H9 (cell line): ENCODE results near the gene ASF1B. TPM values are rescaled to one million over a fixed set of nuclear protein-coding genes. Genes with fewer than 3 reads are reported as not detected.

Experiments
- DNase-seq: peaks from one replicate; pipeline ENCODE4 v3.0.0-alpha.2; 2017
- H2AFZ ChIP-seq: one replicate; pipeline ENCODE4 v1.6.1; 2013; ENCODE audit warnings: mild to moderate bottlenecking, low read length, control low read depth, moderate library complexity
- H2AK5ac ChIP-seq: 2 replicates; pipeline ENCODE4 v1.6.1; 2013; ENCODE audit warnings: low read length, control low read depth, mixed read lengths; ENCODE audit not compliant: insufficient read length
- H2BK120ac ChIP-seq: one replicate; pipeline ENCODE4 v1.6.1; 2013; ENCODE audit warnings: low read depth, mild to moderate bottlenecking, low read length, control low read depth, inconsistent platforms; ENCODE audit not compliant: poor library complexity, severe bottlenecking
- H2BK12ac ChIP-seq: 2 replicates; pipeline ENCODE4 v1.6.1; 2013; ENCODE audit warnings: low read length, control low read depth, mixed read lengths, low read depth; ENCODE audit not compliant: insufficient read length
- H2BK15ac ChIP-seq: 2 replicates; pipeline ENCODE4 v1.6.1; 2013; ENCODE audit warnings: low read depth, low read length, control low read depth
- H2BK20ac ChIP-seq: one replicate; pipeline ENCODE4 v1.6.1; 2013; ENCODE audit warnings: low read depth, mild to moderate bottlenecking, low read length, control low read depth, inconsistent platforms; ENCODE audit not compliant: poor library complexity, severe bottlenecking
- H2BK5ac ChIP-seq: 2 replicates; pipeline ENCODE4 v1.6.1; 2013; ENCODE audit warnings: low read length, control low read depth, mixed read lengths; ENCODE audit not compliant: insufficient read length
- H3K14ac ChIP-seq: 2 replicates; pipeline ENCODE4 v1.6.1; 2013; ENCODE audit warnings: low read length, control low read depth; ENCODE audit not compliant: insufficient read depth
- H3K18ac ChIP-seq: 2 replicates; pipeline ENCODE4 v1.6.1; 2013; ENCODE audit warnings: low read depth, mild to moderate bottlenecking, mixed read lengths, low read length, control low read depth; ENCODE audit not compliant: insufficient read length
- H3K23ac ChIP-seq: 2 replicates; pipeline ENCODE4 v1.6.1; 2013; ENCODE audit warnings: low read length, control low read depth, mixed read lengths, low read depth; ENCODE audit not compliant: insufficient read length
- H3K23me2 ChIP-seq: 2 replicates; pipeline ENCODE4 v1.6.1; 2013; ENCODE audit warnings: low read depth, mild to moderate bottlenecking, mixed read lengths, low read length, control low read depth; ENCODE audit not compliant: insufficient read length, poor library complexity, severe bottlenecking
- H3K27ac ChIP-seq: 2 replicates; pipeline ENCODE4 v1.5.1; 2013; ENCODE audit warnings: low read length, control low read depth, mixed read lengths, low read depth; ENCODE audit not compliant: insufficient read length
- H3K27me3 ChIP-seq: 2 replicates; pipeline ENCODE4 v1.6.1; 2013; ENCODE audit warnings: low read length, control low read depth, inconsistent platforms; ENCODE audit not compliant: insufficient read depth
- H3K4ac ChIP-seq: 2 replicates; pipeline ENCODE4 v1.6.1; 2013; ENCODE audit warnings: low read depth, mild to moderate bottlenecking, control low read depth, inconsistent platforms, low read length, moderate library complexity
- H3K4me1 ChIP-seq: 2 replicates; pipeline ENCODE4 v1.6.1; 2013; ENCODE audit warnings: low read length, control low read depth, inconsistent platforms; ENCODE audit not compliant: insufficient read depth
- H3K4me2 ChIP-seq: 2 replicates; pipeline ENCODE4 v1.6.1; 2013; ENCODE audit warnings: low read length, control low read depth, mixed read lengths; ENCODE audit not compliant: insufficient read length, insufficient read depth
- H3K56ac ChIP-seq: 2 replicates; pipeline ENCODE4 v1.6.1; 2013; ENCODE audit warnings: low read depth, mild to moderate bottlenecking, mixed read lengths, low read length, control low read depth; ENCODE audit not compliant: insufficient read length
- H3K79me1 ChIP-seq: 2 replicates; pipeline ENCODE4 v1.6.1; 2013; ENCODE audit warnings: low read depth, mild to moderate bottlenecking, moderate library complexity, low read length, control low read depth, inconsistent platforms; ENCODE audit not compliant: insufficient read depth, poor library complexity, severe bottlenecking
- H3K79me2 ChIP-seq: 2 replicates; pipeline ENCODE4 v1.6.1; 2013; ENCODE audit warnings: low read length, control low read depth, inconsistent platforms; ENCODE audit not compliant: insufficient read depth
- H3K9ac ChIP-seq: 2 replicates; pipeline ENCODE4 v1.6.1; 2013; ENCODE audit warnings: low read length, control low read depth, mixed read lengths; ENCODE audit not compliant: insufficient read length; ENCODE audit errors: extremely low read depth
- H3K9me3 ChIP-seq: one replicate; pipeline ENCODE4 v1.6.1; 2013; ENCODE audit warnings: low read depth, low read length, inconsistent platforms; ENCODE audit not compliant: control insufficient read depth
- H3T11ph ChIP-seq: one replicate; pipeline ENCODE4 v1.6.1; 2013; ENCODE audit warnings: mild to moderate bottlenecking, low read length, control low read depth, inconsistent platforms
- H4K20me1 ChIP-seq: one replicate; pipeline ENCODE4 v1.6.1; 2013; ENCODE audit not compliant: control insufficient read depth, insufficient read length, insufficient read depth
- H4K5ac ChIP-seq: 2 replicates; pipeline ENCODE4 v1.6.1; 2013; ENCODE audit warnings: low read depth, mild to moderate bottlenecking, mixed read lengths, low read length, control low read depth; ENCODE audit not compliant: insufficient read length
- H4K8ac ChIP-seq: replicated peaks from 2 replicates; pipeline ENCODE4 v1.6.1; 2013; ENCODE audit warnings: low read length, control low read depth, mixed read lengths, low read depth; ENCODE audit not compliant: insufficient read length
- H4K91ac ChIP-seq: 2 replicates; pipeline ENCODE4 v1.6.1; 2013; ENCODE audit warnings: low read depth, mild to moderate bottlenecking, moderate library complexity, mixed read lengths, low read length, control low read depth; ENCODE audit not compliant: insufficient read length
- H3K27ac Mint-ChIP-seq, 3 experiments: 2 replicates in 2 of 3; 3 replicates in 1 of 3; pipeline ENCODE4 v1.8.0; 2020 to 2021; ENCODE audit warnings: mixed read lengths in 3 of 3, mild to moderate bottlenecking in 1 of 3, moderate library complexity in 1 of 3
- H3K27me3 Mint-ChIP-seq: 2 replicates; pipeline ENCODE4 v1.8.0; 2021; ENCODE audit warnings: low read depth, mild to moderate bottlenecking, moderate library complexity, mixed read lengths
- H3K36me3 Mint-ChIP-seq, 3 experiments: 2 replicates in 2 of 3; 3 replicates in 1 of 3; pipeline ENCODE4 v1.8.0; 2020 to 2021; ENCODE audit warnings: low read depth in 3 of 3, mixed read lengths in 3 of 3; ENCODE audit not compliant: insufficient read depth in 1 of 3
- H3K4me1 Mint-ChIP-seq, 2 experiments: 2 replicates each; pipeline ENCODE4 v1.8.0; 2020; ENCODE audit warnings: mixed read lengths in 2 of 2
- H3K4me3 Mint-ChIP-seq, 2 experiments: 2 replicates in 1 of 2; 3 replicates in 1 of 2; pipeline ENCODE4 v1.8.0; 2020 to 2021; ENCODE audit warnings: mild to moderate bottlenecking in 2 of 2, mixed read lengths in 2 of 2, moderate library complexity in 1 of 2
- H3K9me3 Mint-ChIP-seq, 2 experiments: 2 replicates in 1 of 2; 3 replicates in 1 of 2; pipeline ENCODE4 v1.8.0; 2020; ENCODE audit warnings: mild to moderate bottlenecking in 2 of 2, mixed read lengths in 2 of 2, moderate library complexity in 1 of 2
- WGBS: extraction: QIAGEN DNeasy Blood & Tissue Kit; methylation state at CpG from one replicate; pipeline ENCODE4 v1.1.7; 2013; ENCODE audit warnings: missing lambda C conversion rate, low lambda C conversion rate, mixed read lengths; ENCODE audit not compliant: insufficient read length; ENCODE audit errors: extremely low coverage; 5-methylcytosine and 5-hydroxymethylcytosine counted together
- total RNA-seq: library from RNA; stranded (reverse); gene quantifications from 2 replicates; pipeline ENCODE4 v1.2.1, GENCODE V29; 2021
- TF ChIP-seq, protein P1 (sequence below): fragments of 200-600 bp; sonication (generic); conservative IDR thresholded peaks from 3 replicates; pipeline ENCODE4 v1.8.0; 2021; ENCODE audit warnings: antibody characterized with exemption, mild to moderate bottlenecking

Gene ASF1B
- total RNA-seq, 1 experiment from 2014 or later, result 46.6 TPM

DNA sequence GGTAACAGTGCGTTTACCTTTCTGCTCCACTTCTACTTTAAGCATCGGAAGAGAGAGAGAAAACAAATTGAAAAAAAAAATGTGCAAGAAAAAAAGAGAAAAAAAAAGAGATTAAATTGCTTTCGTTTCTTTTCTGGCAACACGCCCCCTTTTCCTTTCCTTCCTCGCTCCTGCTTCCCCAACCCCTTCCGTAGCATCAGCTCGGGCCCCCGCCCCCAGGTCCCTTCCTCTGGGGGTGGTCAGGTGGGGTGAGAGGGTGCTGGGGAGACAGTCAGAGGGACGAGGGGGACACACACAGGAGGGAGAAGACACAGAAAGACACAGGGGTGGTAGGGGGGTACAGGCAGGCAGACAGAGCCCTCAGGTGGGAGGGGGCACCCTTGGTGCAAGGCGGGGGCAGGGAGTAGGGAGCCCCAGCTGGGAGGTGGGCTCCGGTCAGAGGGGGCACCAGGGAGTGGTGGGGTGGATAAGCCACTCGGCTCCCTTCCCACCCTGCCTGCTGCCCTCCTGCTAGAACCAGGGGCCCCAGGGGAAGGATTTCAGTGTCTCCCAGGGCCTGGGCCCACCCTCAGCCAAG is 30.7 kb upstream of the ASF1B start:
- H2BK20ac ChIP-seq, result no peak overlapping the region
- no peak overlapping the region for H4K5ac ChIP-seq
- H3K4ac ChIP-seq, result no peak overlapping the region
- TF ChIP-seq, protein P1, sequence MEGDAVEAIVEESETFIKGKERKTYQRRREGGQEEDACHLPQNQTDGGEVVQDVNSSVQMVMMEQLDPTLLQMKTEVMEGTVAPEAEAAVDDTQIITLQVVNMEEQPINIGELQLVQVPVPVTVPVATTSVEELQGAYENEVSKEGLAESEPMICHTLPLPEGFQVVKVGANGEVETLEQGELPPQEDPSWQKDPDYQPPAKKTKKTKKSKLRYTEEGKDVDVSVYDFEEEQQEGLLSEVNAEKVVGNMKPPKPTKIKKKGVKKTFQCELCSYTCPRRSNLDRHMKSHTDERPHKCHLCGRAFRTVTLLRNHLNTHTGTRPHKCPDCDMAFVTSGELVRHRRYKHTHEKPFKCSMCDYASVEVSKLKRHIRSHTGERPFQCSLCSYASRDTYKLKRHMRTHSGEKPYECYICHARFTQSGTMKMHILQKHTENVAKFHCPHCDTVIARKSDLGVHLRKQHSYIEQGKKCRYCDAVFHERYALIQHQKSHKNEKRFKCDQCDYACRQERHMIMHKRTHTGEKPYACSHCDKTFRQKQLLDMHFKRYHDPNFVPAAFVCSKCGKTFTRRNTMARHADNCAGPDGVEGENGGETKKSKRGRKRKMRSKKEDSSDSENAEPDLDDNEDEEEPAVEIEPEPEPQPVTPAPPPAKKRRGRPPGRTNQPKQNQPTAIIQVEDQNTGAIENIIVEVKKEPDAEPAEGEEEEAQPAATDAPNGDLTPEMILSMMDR, result no peak
- no peak overlapping the region for H3K4me2 ChIP-seq
- H2AK5ac ChIP-seq, result no peak overlapping the region
- no peaks in the 10 kb centered on the region for H3K79me1 ChIP-seq
- peak overlapping the region in 2 of 3 experiments; percentile 48 to 82; a peak in 2 of 7 replicates for H3K27ac Mint-ChIP-seq
- H3K4me1 ChIP-seq, result no peaks in the 10 kb centered on the region
- WGBS, result no CpG with 5 or more reads among the region's 12 CpGs
- H2BK15ac ChIP-seq, result no peak overlapping the region
- no peak overlapping the region for H4K91ac ChIP-seq
- no peak overlapping the region for H3T11ph ChIP-seq
- no peaks in the 10 kb centered on the region for H3K9me3 ChIP-seq
- H3K36me3 Mint-ChIP-seq, result peaks cover 41 to 59% (median 53%) of the 10 kb centered on the region in 3 experiments; a peak in 6 of 7 replicates
- no peak overlapping the region for H2BK120ac ChIP-seq
- no peaks in the 10 kb centered on the region for H4K20me1 ChIP-seq
- H4K8ac ChIP-seq, result no peak overlapping the region
- H3K4me1 Mint-ChIP-seq, result peaks cover 0 to 32% of the 10 kb centered on the region in 2 experiments; a peak in 3 of 4 replicates
- no peaks in the 10 kb centered on the region for H3K27me3 ChIP-seq
- H3K27ac ChIP-seq, result no peak overlapping the region
- no peak overlapping the region for H2AFZ ChIP-seq
- no peak overlapping the region for H3K56ac ChIP-seq
- H3K23ac ChIP-seq, result no peak overlapping the region
- H3K9ac ChIP-seq, result no peak overlapping the region
- no peaks in the 10 kb centered on the region for H3K79me2 ChIP-seq
- no peaks in the 10 kb centered on the region; a peak in 1 of 5 replicates for H3K9me3 Mint-ChIP-seq
- H2BK5ac ChIP-seq, result no peak overlapping the region
- no peaks in the 10 kb centered on the region for H3K27me3 Mint-ChIP-seq
- no peak overlapping the region; a peak in 1 of 5 replicates for H3K4me3 Mint-ChIP-seq
- H3K23me2 ChIP-seq, result no peaks in the 10 kb centered on the region
- no peak overlapping the region for H2BK12ac ChIP-seq
- DNase-seq, result no peak
- no peak overlapping the region for H3K14ac ChIP-seq
- H3K18ac ChIP-seq, result no peak overlapping the region
